GM12878 (cell line): ENCODE data around the gene SELENOM. TPM values are rescaled to one million over a fixed set of nuclear protein-coding genes. Genes with fewer than 3 reads are reported as not detected.
A peak's percentile ranks its signal among the peaks of the same experiment; 100 is the strongest.

Experiments
- ASH2L ChIP-seq: fragments of 300-600, 200-600 bp; sonication (generic); IDR thresholded peaks from 2 replicates; pipeline ENCODE4 v1.6.1; 2017; ENCODE audit warnings: low read depth, mild to moderate bottlenecking, borderline replicate concordance
- BMI1 ChIP-seq: fragments of 450-650 bp; IDR thresholded peaks from 2 replicates; pipeline ENCODE4 v1.6.1; 2016; ENCODE audit warnings: mild to moderate bottlenecking, moderate library complexity, borderline replicate concordance
- DPF2 ChIP-seq: fragments of 450-650 bp; IDR thresholded peaks from 2 replicates; pipeline ENCODE4 v1.6.1; 2017; ENCODE audit warnings: mild to moderate bottlenecking
- EED ChIP-seq: sonication (generic); IDR thresholded peaks from 2 replicates; pipeline ENCODE4 v1.6.1; 2016; ENCODE audit warnings: antibody characterized with exemption, low read depth
- HDAC2 ChIP-seq: fragments of 200-600 bp; sonication (generic); IDR thresholded peaks from 2 replicates; pipeline ENCODE4 v1.6.1; 2017
- HDAC6 ChIP-seq: fragments of 200-600 bp; sonication (generic); IDR thresholded peaks from one replicate; pipeline ENCODE4 v1.8.0; 2017; ENCODE audit warnings: antibody characterized with exemption; ENCODE audit not compliant: unreplicated experiment
- MEF2B ChIP-seq: fragments of 450-650 bp; IDR thresholded peaks from 2 replicates; pipeline ENCODE4 v1.6.1; 2018; ENCODE audit warnings: mild to moderate bottlenecking, moderate library complexity; ENCODE audit not compliant: partially characterized antibody, poor library complexity, severe bottlenecking
- NBN ChIP-seq: fragments of 450-650 bp; IDR thresholded peaks from 2 replicates; pipeline ENCODE4 v1.6.1; 2016
- NFIC ChIP-seq: IDR thresholded peaks from 2 replicates; pipeline ENCODE4 v1.6.1; 2012; ENCODE audit warnings: low read depth, mild to moderate bottlenecking, inconsistent platforms, low read length, moderate library complexity
- NR2C1 ChIP-seq: fragments of 450-650 bp; IDR thresholded peaks from 2 replicates; pipeline ENCODE4 v1.6.1; 2017; ENCODE audit warnings: antibody characterized with exemption, mild to moderate bottlenecking, moderate library complexity
- NRF1 ChIP-seq: conservative IDR thresholded peaks from 2 replicates; pipeline ENCODE4 v1.6.1; 2011; ENCODE audit warnings: mild to moderate bottlenecking, low read depth, low read length, improper control_type of control experiment
- PAX8 ChIP-seq: fragments of 450-650 bp; IDR thresholded peaks from 2 replicates; pipeline ENCODE4 v1.6.1; 2017; ENCODE audit warnings: mild to moderate bottlenecking, moderate library complexity
- POLR2A ChIP-seq: IDR thresholded peaks from 2 replicates; pipeline ENCODE4 v1.6.1; 2011; ENCODE audit warnings: low read depth, mild to moderate bottlenecking, low read length
- POLR2AphosphoS5 ChIP-seq: IDR thresholded peaks from 2 replicates; pipeline ENCODE4 v1.6.1; 2011; ENCODE audit warnings: mild to moderate bottlenecking, low read length, inconsistent platforms
- POU2F2 ChIP-seq: IDR thresholded peaks from 3 replicates; pipeline ENCODE4 v1.6.1; 2011; ENCODE audit warnings: low read depth, mild to moderate bottlenecking, low read length, borderline replicate concordance
- RBBP5 ChIP-seq: fragments of 200-600 bp; sonication (generic); conservative IDR thresholded peaks from 2 replicates; pipeline ENCODE4 v1.6.1; 2016
- STAT3 ChIP-seq: IDR thresholded peaks from 2 replicates; pipeline ENCODE4 v1.6.1; 2011; ENCODE audit warnings: low read depth, low read length, improper control_type of control experiment
- WRNIP1 ChIP-seq: IDR thresholded peaks from 2 replicates; pipeline ENCODE4 v1.6.1; 2011; ENCODE audit warnings: low read depth, low read length, improper control_type of control experiment, borderline replicate concordance
- ZNF274 ChIP-seq: IDR thresholded peaks from one replicate; pipeline ENCODE4 v1.8.0; 2011; ENCODE audit not compliant: insufficient read length, insufficient read depth
- polyA plus RNA-seq, 11 experiments: library from polyadenylated mRNA; depleted of rRNA in 4 of 11; unstranded in 6 of 11; stranded (reverse) in 5 of 11; fragments of >200 nt; fragmentation: Nextera tagmentation in 4 of 11; fragmentation: Illumina TruSeq in 1 of 11; extraction: Ambion mirVana in 4 of 11; extraction: Trizol in 1 of 11; gene quantifications; 1 replicate in 1 of 11; 2 replicates in 10 of 11; pipeline versions ENCODE4 v1.2.1 to v1.2.3, GENCODE V29; 2011 to 2016; ENCODE audit warnings: inconsistent platforms in 2 of 11, missing spikeins in 2 of 11, low read depth in 1 of 11
- total RNA-seq, 4 experiments: library from RNA; depleted of rRNA in 3 of 4; stranded (reverse); fragments of >200 nt in 3 of 4; fragmentation: Illumina TruSeq in 1 of 4; extraction: Trizol in 1 of 4; gene quantifications; 2 replicates each; pipeline versions ENCODE4 v1.2.1 to v1.2.3, GENCODE V29; 2013 to 2021
- TF ChIP-seq, protein P1 (sequence below): fragments of 450-650 bp; formaldehyde crosslinking; IDR thresholded peaks from 2 replicates; pipeline ENCODE4 v1.5.0; 2022; ENCODE audit warnings: mild to moderate bottlenecking, missing genetic modification characterization
- TF ChIP-seq, protein P2 (sequence below): fragments of 450-650 bp; IDR thresholded peaks from 2 replicates; pipeline ENCODE4 v1.6.1; 2017; ENCODE audit warnings: mild to moderate bottlenecking, low read depth, inconsistent platforms; ENCODE audit not compliant: poor library complexity, severe bottlenecking
- TF ChIP-seq, protein P3 (sequence below): IDR thresholded peaks from 2 replicates; pipeline ENCODE4 v1.6.1; 2011; ENCODE audit warnings: low read depth, mild to moderate bottlenecking, low read length, moderate library complexity, borderline replicate concordance; ENCODE audit errors: extremely low read depth
- TF ChIP-seq, protein P4 (sequence below): fragments of 450-650 bp; IDR thresholded peaks from 2 replicates; pipeline ENCODE4 v1.6.1; 2017; ENCODE audit warnings: borderline replicate concordance

The SELENOM gene
- total and polyA plus RNA-seq, 10 of the 15 experiments (the other 5 are each of a cell fraction or from before 2014, with no cell fraction given): 0.80 to 8.3 (median 2.0) TPM

DNA sequence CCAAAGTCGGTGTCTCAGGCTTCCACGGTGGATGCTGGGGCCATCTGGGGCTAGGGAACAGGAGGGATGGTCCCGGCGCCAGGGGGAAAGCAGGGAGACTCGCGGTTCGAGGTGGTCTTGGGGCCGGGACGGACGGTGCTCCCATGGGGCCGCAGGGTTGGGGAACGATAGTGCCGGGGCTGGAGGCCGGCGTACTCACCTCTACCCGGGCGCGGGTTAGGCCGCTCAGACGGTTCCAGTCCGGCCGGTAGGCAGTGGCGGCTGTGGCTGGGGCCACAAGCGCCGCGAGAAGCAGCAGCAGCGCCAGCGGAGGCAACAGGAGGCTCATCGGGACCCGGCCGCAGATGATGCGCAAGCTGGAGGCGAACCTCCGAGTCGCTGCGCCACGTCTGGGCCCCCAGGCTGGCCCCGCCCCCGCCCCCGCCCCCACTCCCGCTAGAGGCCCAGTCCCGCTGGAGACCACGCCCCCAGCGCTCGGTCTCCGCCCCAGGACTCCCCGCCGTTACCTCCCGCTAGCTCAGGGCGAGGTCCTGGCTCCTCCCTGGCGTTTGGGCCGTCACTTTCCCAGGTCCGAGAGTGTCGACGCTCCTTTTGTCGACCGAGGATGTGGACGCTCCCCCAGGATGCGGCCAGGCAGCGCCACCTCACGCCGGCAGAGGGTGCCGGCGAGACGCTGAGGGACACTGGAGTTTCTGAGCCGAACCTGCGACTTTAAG, at the start of gene SELENOM (continued):
- TF ChIP-seq, protein P1, sequence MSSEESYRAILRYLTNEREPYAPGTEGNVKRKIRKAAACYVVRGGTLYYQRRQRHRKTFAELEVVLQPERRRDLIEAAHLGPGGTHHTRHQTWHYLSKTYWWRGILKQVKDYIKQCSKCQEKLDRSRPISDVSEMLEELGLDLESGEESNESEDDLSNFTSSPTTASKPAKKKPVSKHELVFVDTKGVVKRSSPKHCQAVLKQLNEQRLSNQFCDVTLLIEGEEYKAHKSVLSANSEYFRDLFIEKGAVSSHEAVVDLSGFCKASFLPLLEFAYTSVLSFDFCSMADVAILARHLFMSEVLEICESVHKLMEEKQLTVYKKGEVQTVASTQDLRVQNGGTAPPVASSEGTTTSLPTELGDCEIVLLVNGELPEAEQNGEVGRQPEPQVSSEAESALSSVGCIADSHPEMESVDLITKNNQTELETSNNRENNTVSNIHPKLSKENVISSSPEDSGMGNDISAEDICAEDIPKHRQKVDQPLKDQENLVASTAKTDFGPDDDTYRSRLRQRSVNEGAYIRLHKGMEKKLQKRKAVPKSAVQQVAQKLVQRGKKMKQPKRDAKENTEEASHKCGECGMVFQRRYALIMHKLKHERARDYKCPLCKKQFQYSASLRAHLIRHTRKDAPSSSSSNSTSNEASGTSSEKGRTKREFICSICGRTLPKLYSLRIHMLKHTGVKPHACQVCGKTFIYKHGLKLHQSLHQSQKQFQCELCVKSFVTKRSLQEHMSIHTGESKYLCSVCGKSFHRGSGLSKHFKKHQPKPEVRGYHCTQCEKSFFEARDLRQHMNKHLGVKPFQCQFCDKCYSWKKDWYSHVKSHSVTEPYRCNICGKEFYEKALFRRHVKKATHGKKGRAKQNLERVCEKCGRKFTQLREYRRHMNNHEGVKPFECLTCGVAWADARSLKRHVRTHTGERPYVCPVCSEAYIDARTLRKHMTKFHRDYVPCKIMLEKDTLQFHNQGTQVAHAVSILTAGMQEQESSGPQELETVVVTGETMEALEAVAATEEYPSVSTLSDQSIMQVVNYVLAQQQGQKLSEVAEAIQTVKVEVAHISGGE (CRISPR knock-in tag): no peak
- TF ChIP-seq, protein P2, sequence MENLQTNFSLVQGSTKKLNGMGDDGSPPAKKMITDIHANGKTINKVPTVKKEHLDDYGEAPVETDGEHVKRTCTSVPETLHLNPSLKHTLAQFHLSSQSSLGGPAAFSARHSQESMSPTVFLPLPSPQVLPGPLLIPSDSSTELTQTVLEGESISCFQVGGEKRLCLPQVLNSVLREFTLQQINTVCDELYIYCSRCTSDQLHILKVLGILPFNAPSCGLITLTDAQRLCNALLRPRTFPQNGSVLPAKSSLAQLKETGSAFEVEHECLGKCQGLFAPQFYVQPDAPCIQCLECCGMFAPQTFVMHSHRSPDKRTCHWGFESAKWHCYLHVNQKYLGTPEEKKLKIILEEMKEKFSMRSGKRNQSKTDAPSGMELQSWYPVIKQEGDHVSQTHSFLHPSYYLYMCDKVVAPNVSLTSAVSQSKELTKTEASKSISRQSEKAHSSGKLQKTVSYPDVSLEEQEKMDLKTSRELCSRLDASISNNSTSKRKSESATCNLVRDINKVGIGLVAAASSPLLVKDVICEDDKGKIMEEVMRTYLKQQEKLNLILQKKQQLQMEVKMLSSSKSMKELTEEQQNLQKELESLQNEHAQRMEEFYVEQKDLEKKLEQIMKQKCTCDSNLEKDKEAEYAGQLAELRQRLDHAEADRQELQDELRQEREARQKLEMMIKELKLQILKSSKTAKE: no peak
- TF ChIP-seq EED: no peak
- peak; percentile 26; the same call in 1 of the 2 replicates for TF ChIP-seq POLR2AphosphoS5
- no peak for TF ChIP-seq PAX8
- TF ChIP-seq STAT3: no peak
- no peak for TF ChIP-seq HDAC6
- TF ChIP-seq HDAC2: no peak
- TF ChIP-seq, protein P3, sequence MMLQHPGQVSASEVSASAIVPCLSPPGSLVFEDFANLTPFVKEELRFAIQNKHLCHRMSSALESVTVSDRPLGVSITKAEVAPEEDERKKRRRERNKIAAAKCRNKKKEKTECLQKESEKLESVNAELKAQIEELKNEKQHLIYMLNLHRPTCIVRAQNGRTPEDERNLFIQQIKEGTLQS: no peak
- TF ChIP-seq DPF2: 0 out of 2 replicates have a peak, but pooled peaks have one; percentile 13
- no peak for TF ChIP-seq ASH2L
- TF ChIP-seq RBBP5: no peak
- TF ChIP-seq POLR2A: peak; percentile 72
- no peak for TF ChIP-seq POU2F2
- no peak for TF ChIP-seq NFIC
- no peak for TF ChIP-seq NRF1
- TF ChIP-seq, protein P4, sequence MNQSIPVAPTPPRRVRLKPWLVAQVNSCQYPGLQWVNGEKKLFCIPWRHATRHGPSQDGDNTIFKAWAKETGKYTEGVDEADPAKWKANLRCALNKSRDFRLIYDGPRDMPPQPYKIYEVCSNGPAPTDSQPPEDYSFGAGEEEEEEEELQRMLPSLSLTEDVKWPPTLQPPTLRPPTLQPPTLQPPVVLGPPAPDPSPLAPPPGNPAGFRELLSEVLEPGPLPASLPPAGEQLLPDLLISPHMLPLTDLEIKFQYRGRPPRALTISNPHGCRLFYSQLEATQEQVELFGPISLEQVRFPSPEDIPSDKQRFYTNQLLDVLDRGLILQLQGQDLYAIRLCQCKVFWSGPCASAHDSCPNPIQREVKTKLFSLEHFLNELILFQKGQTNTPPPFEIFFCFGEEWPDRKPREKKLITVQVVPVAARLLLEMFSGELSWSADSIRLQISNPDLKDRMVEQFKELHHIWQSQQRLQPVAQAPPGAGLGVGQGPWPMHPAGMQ: no peak
- no peak for TF ChIP-seq WRNIP1
- TF ChIP-seq MEF2B: no peak
- TF ChIP-seq ZNF274: no peak
- TF ChIP-seq BMI1: no peak
- TF ChIP-seq NBN: 0 out of 2 replicates have a peak, but pooled peaks have one; percentile 29
- TF ChIP-seq NR2C1: no peak
